HG02884 (cell line): ENCODE measurements around the gene SLC17A9.
A peak's percentile ranks its signal among the peaks of the same experiment; 100 is the strongest.
"Not testable (repeated sequence)": the region's sequence is repeated elsewhere in the genome, so short reads cannot be mapped to it uniquely, and the experiment has no call there.

Experiments used
- ATAC-seq: cut with Tn5 transposase; IDR thresholded peaks from one replicate; pipeline ENCODE4 v1.9.1; 2021; ENCODE audit warnings: mild to moderate bottlenecking, moderate library complexity; ENCODE audit not compliant: unreplicated experiment

SLC17A9 gene

GRCh38 chr20:62920039-62920645 is 32.4 kb upstream of the SLC17A9 start:
- ATAC-seq: no peak

DNA sequence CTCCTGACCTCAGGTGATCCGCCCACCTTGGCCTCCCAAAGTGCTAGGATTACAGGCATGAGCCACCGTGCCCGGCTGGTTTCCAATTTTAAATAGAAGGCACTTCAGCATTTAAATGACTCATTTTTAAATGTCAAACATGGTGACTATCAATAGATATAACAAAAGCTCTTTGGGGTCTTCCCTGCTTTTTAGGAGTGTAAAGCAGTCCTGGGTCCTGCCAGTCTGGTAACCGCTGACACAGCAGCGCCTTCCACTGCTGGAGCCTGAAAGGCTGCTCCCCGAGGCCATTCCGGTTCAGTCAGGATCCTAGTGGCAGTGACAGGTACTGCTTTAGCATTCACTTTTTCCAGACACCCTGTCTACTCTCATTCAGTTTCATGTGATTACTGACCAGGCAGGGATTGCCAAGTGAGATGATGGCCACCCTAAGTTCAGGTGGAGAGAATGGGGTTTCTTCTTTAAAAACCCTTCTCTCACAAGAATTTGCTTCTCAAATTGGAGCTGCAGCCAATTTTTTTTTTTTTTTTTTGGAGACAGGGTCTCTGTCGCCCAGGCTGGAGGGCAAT is 31.3 kb upstream of the SLC17A9 start:
- no peak for ATAC-seq

GRCh38 chr20:62922451-62922921 is 30.0 kb upstream of the SLC17A9 start:
- no peak for ATAC-seq

DNA sequence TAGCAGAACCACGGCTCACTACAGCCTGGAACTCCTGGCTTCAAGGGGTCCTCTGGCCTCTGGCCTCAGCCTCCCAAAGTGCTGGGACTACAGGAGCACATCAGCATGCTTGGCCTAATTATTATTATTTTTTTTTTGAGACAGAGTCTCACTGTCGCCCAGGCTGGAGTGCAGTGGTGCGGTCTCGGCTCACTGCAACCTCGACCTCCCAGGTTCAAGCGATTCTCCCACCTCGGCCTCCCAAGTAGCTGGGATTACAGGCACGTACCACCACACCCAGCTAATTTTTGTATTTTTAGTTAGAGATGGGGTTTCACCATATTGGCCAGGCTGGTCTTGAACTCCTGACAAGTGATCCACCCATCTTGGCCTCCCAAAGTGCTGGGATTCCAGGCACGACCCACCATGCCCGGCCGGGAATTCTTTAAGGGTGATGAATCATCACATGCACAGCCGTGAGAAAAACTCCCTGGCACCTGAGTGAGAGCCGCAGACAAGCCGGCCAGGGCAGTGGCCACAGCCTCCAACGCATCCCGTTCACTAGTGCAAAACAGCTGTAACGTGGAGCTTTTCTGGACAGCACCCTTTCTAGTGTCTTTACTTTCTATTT is 29.3 kb upstream of the SLC17A9 start:
- not testable (repeated sequence) for ATAC-seq

- ATAC-seq: no peak
Observed at GRCh38 chr20:62923669-62924441, 28.7 kb upstream of the SLC17A9 start.

- no peak for ATAC-seq
Observed at GRCh38 chr20:62924442-62925075, 27.9 kb upstream of the SLC17A9 start.

- no peak for ATAC-seq
Observed at GRCh38 chr20:62925076-62925419, 27.5 kb upstream of the SLC17A9 start.

GRCh38 chr20:62925420-62926228 is 26.9 kb upstream of the SLC17A9 start:
- ATAC-seq: peak; percentile 10

GRCh38 chr20:62926229-62927127 is 26.0 kb upstream of the SLC17A9 start, which contains the start of gene DIDO1:
Gene DIDO1 (minus strand): TSS chr20:62926505.
- peak; percentile 53 for ATAC-seq

GRCh38 chr20:62927128-62927705 is 25.3 kb upstream of the SLC17A9 start:
- no peak for ATAC-seq

GRCh38 chr20:62928246-62928939 is 24.1 kb upstream of the SLC17A9 start:
- no peak for ATAC-seq

DNA sequence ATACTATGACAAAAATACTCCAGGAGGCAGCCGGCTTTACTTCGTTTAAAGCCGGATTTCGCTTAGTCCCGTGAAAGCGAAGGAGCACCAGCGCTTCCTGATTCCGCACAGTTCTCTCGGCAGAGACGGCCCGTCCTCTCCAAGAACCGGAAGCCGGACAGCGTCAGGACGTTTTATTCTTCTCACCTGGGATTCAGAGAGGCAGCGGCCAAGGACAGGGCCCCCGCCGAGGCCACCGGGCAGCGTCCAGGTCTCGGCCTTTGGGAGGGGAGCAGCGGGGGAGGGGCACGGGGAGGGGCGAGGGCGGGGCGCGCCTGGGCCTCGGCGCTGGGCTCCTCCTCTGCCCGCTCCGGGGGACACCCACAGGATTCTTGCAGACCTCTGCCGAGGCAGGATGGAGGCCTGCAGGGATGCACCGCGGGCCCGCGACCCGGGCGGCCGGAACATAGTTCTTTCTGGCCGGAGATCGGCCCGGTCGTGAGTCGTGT is 23.4 kb upstream of the SLC17A9 start:
- no peak for ATAC-seq

DNA sequence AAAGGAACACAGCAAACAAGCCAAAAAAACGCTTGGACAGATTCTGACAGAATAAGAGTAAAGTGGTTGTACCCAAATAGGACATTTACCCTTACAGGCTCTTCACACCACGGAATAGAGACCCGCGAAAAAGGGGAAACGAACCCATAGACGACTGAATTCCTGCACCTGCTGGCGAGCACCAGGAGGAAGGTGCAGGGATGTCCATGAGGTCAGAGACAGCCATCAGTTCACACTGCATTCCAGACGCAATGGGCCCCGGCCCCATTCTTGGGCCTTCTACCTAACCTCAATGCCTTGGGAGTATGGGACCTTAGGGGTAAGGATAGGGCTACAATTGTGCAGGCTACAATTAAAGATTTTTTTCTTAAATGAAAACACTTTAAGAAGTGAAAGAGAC is 21.0 kb upstream of the SLC17A9 start:
- no peak for ATAC-seq

DNA sequence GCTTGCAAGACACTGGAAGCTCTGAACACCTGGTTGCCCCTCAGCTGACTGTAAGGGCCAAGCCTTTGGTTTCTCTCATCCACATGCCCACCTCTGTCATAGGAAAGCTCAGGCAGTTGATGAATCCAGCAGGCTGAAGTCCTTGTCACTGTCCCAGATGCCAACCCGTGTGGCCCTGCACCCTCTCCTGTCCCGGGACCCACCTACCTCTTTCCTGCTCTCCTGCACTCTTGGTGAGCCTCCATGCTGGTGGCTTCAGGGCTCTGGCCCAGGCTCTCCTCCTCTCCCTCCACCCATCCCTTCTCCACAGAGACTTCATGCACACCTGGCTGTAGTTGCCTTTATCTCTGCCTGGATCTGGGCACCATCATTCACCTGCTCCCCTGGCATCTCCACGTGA is 18.5 kb upstream of the SLC17A9 start:
- ATAC-seq: no peak

GRCh38 chr20:62935204-62935967 is 17.1 kb upstream of the SLC17A9 start:
- no peak for ATAC-seq

- no peak for ATAC-seq
Observed at GRCh38 chr20:62935968-62936585, 16.4 kb upstream of the SLC17A9 start.
